ENCODE results near the gene SMPD2. TPM values are rescaled to one million over a fixed set of nuclear protein-coding genes. Genes with fewer than 3 reads are reported as not detected.

Gene SMPD2
- total and polyA plus RNA-seq, 9 of the 15 experiments (the other 6 are each of a cell fraction or from before 2014, with no cell fraction given) = 0.13 to 21.8 (median 18.3) TPM

DNA sequence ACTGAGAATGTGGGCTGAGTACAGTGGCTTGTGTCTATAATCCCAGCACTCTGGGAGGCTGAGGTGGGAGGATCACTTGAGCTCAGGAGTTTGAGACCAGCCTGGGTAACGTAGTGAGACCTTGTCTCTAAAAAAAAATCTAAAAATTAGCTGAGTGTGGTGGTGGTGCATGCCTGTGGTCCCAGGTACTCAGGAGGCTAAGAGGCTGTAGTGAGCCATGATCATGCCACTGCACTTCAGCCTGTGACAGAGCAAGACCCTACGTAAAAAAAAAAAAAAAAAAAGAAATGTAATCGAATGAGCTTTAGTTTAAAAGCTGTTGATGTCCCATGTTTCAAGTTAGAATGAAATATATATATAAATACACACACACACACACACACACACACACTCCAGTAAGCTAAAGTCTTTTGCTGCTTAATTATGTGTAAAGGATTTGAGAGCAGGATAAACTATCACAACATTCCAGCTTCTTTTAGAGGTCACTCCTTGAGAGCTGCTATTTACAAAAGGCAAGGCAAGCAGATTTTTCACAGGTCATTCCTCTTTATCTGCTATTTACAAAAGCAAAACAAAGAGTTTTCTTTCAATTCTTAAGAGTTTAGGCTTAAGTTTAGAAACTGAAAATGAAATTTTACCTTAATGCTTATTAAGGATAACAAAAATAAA is 19.8 kb downstream of the SMPD2 start:
- no peaks in the 10 kb centered on the region for H3K27me3 ChIP-seq (ENCODE audit: control insufficient read depth in 2 of 2, insufficient read depth in 2 of 2, low read length in 2 of 2)
- no peak overlapping the region for H3K4me3 ChIP-seq
- no TSS peak for BruUV-seq (replicated peaks)
- H4K20me1 ChIP-seq (replicated peaks; ENCODE audit: control insufficient read depth, insufficient read depth, low read length) = no peaks in the 10 kb centered on the region
- H3K36me3 ChIP-seq (ENCODE audit: control insufficient read depth, insufficient read depth, low read length) = peaks cover 38% of the 10 kb centered on the region
- WGBS (ENCODE audit: insufficient coverage, low coverage, missing lambda C conversion rate) = 69% methylated on average over 2 of the region's 3 CpGs
- peaks cover 5 to 14% of the 10 kb centered on the region in 2 experiments; a peak in 4 of 5 replicates for H3K4me1 ChIP-seq (replicated peaks in 1 of 2; ENCODE audit: control insufficient read depth in 2 of 2, insufficient read depth in 2 of 2, low read length in 2 of 2)
- FAIRE-seq (no peak), DNase-seq (ENCODE audit: extremely low read depth in 1 of 4, low spot score in 3 of 4) (no peak), ATAC-seq (no peak)
- H2AFZ ChIP-seq (ENCODE audit: low read depth, low read length) = no peak overlapping the region
- no peak overlapping the region for H3K4me2 ChIP-seq (ENCODE audit: insufficient read depth, low read length)
- peaks cover 2% of the 10 kb centered on the region; the same call in 1 of the 3 replicates for H3K79me2 ChIP-seq (ENCODE audit: control insufficient read depth, insufficient read depth, low read length)
- H3K9ac ChIP-seq (ENCODE audit: insufficient read depth in 1 of 2, low read depth in 2 of 2, low read length in 2 of 2) = no peak overlapping the region
- H3K27ac ChIP-seq (ENCODE audit: extremely low read depth, low read depth, low read length) = no peak overlapping the region
- no peaks in the 10 kb centered on the region for H3K9me3 ChIP-seq (replicated peaks; ENCODE audit: control insufficient read depth, insufficient read depth, low read depth, low read length)
- POLR2A ChIA-PET = interaction anchor here (0.6 to 1.7 kb wide), 6 partner anchors 8 to 79 kb away, joined by 3 to 5 read pairs (median 3); no protein-coding TSS in a partner anchor
- no peaks in the 10 kb centered on the region for H3K9me1 ChIP-seq (ENCODE audit: control insufficient read depth, insufficient read depth, low read length)
- CTCF ChIA-PET (ENCODE audit: low intra/inter-chr PET ratio) = no interaction called here
- intact Hi-C loops (cut with micrococcal nuclease) = no loop called here
- in situ Hi-C loops (cut with MboI) = no loop called here
- TF ChIP-seq TRIM24 (IDR thresholded peaks at IDR 0.05) (no peak), BHLHE40 (IDR thresholded peaks at IDR 0.05; ENCODE audit: low read length) (no peak), ZNF140 (CRISPR knock-in tag; IDR thresholded peaks at IDR 0.05) (no peak), CBX1 (IDR thresholded peaks at IDR 0.05; ENCODE audit: low read depth) (no peak), TCF3 (CRISPR knock-in tag; IDR thresholded peaks at IDR 0.05) (0 out of 2 replicates have a peak, but pooled peaks have one; percentile 13), MED1 (CRISPR knock-in tag; IDR thresholded peaks at IDR 0.05; ENCODE audit: borderline replicate concordance) (no peak), C11orf30 (IDR thresholded peaks at IDR 0.05; ENCODE audit: low read depth) (peak; percentile 17; the same call in 1 of the 2 replicates), ZNF224 (CRISPR knock-in tag; IDR thresholded peaks at IDR 0.05) (no peak), ZNF316 (IDR thresholded peaks at IDR 0.05) (peak; percentile 47), TOE1 (IDR thresholded peaks at IDR 0.05; ENCODE audit: borderline replicate concordance) (no peak), TOE1 (CRISPR knock-in tag; IDR thresholded peaks at IDR 0.05; ENCODE audit: borderline replicate concordance, low read depth) (no peak), SPI1 (IDR thresholded peaks at IDR 0.05; ENCODE audit: borderline replicate concordance, low read depth, low read length) (no peak), TAL1 (IDR thresholded peaks at IDR 0.05) (0 out of 2 replicates have a peak, but pooled peaks have one; percentile 7), NFRKB (IDR thresholded peaks at IDR 0.05; ENCODE audit: low read depth) (no peak), SREBF2 (CRISPR knock-in tag; IDR thresholded peaks at IDR 0.05) (no peak)
- TF ChIP-seq, protein P1, sequence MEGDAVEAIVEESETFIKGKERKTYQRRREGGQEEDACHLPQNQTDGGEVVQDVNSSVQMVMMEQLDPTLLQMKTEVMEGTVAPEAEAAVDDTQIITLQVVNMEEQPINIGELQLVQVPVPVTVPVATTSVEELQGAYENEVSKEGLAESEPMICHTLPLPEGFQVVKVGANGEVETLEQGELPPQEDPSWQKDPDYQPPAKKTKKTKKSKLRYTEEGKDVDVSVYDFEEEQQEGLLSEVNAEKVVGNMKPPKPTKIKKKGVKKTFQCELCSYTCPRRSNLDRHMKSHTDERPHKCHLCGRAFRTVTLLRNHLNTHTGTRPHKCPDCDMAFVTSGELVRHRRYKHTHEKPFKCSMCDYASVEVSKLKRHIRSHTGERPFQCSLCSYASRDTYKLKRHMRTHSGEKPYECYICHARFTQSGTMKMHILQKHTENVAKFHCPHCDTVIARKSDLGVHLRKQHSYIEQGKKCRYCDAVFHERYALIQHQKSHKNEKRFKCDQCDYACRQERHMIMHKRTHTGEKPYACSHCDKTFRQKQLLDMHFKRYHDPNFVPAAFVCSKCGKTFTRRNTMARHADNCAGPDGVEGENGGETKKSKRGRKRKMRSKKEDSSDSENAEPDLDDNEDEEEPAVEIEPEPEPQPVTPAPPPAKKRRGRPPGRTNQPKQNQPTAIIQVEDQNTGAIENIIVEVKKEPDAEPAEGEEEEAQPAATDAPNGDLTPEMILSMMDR (IDR thresholded peaks at IDR 0.05 in 2 of 3, conservative IDR thresholded peaks at IDR 0.05 in 1 of 3; ENCODE audit: insufficient read depth in 2 of 3, low read depth in 1 of 3, low read length in 3 of 3) = no peak
- TF ChIP-seq, protein P2, sequence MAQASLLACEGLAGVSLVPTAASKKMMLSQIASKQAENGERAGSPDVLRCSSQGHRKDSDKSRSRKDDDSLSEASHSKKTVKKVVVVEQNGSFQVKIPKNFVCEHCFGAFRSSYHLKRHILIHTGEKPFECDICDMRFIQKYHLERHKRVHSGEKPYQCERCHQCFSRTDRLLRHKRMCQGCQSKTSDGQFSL (CRISPR knock-in tag; IDR thresholded peaks at IDR 0.05) = no peak
- TF ChIP-seq, protein P2 (tag; IDR thresholded peaks at IDR 0.05) = no peak
- TF ChIP-seq, protein P3, sequence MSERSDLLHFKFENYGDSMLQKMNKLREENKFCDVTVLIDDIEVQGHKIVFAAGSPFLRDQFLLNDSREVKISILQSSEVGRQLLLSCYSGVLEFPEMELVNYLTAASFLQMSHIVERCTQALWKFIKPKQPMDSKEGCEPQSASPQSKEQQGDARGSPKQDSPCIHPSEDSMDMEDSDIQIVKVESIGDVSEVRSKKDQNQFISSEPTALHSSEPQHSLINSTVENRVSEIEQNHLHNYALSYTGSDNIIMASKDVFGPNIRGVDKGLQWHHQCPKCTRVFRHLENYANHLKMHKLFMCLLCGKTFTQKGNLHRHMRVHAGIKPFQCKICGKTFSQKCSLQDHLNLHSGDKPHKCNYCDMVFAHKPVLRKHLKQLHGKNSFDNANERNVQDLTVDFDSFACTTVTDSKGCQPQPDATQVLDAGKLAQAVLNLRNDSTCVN (CRISPR knock-in tag; IDR thresholded peaks at IDR 0.05) = no peak
- TF ChIP-seq, protein P4, sequence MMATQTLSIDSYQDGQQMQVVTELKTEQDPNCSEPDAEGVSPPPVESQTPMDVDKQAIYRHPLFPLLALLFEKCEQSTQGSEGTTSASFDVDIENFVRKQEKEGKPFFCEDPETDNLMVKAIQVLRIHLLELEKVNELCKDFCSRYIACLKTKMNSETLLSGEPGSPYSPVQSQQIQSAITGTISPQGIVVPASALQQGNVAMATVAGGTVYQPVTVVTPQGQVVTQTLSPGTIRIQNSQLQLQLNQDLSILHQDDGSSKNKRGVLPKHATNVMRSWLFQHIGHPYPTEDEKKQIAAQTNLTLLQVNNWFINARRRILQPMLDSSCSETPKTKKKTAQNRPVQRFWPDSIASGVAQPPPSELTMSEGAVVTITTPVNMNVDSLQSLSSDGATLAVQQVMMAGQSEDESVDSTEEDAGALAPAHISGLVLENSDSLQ (IDR thresholded peaks at IDR 0.05) = no peak
